Liver (tissue), 9 donors: Measurements from ENCODE around the gene TRMT44. TPM values are rescaled to one million over a fixed set of nuclear protein-coding genes. Genes with fewer than 3 reads are reported as not detected.

Source experiments
- DNase-seq: peaks from one replicate; pipeline ENCODE4 v3.0.0-alpha.2; 2017; ENCODE audit warnings: low spot score
- H3K27ac ChIP-seq, 2 donors: one replicate each; pipeline ENCODE4 v1.7.0; 2013; ENCODE audit warnings: inconsistent platforms in 2 of 2, low read length in 2 of 2, control low read depth in 1 of 2, low read depth in 1 of 2, mild to moderate bottlenecking in 1 of 2
- H3K27me3 ChIP-seq, 4 donors: one replicate each; pipeline versions ENCODE4 v1.6.1 to v1.7.0; 2013; ENCODE audit warnings: low read length in 3 of 4, inconsistent platforms in 1 of 4, mild to moderate bottlenecking in 1 of 4, moderate library complexity in 1 of 4; ENCODE audit not compliant: control insufficient read depth in 4 of 4, insufficient read depth in 4 of 4
- H3K36me3 ChIP-seq, 4 donors: one replicate each; pipeline versions ENCODE4 v1.6.1 to v1.7.0; 2013; ENCODE audit warnings: low read length in 3 of 4, mild to moderate bottlenecking in 3 of 4, low read depth in 1 of 4, moderate library complexity in 1 of 4; ENCODE audit not compliant: control insufficient read depth in 4 of 4, insufficient read depth in 3 of 4
- H3K4me1 ChIP-seq, 4 donors: one replicate each; pipeline versions ENCODE4 v1.6.1 to v1.7.0; 2013; ENCODE audit warnings: low read length in 3 of 4, mild to moderate bottlenecking in 3 of 4, moderate library complexity in 1 of 4; ENCODE audit not compliant: control insufficient read depth in 4 of 4, insufficient read depth in 4 of 4
- H3K4me3 ChIP-seq, 3 donors: one replicate each; pipeline versions ENCODE4 v1.6.1 to v1.7.0; 2013; ENCODE audit warnings: low read length in 3 of 3, control low read depth in 1 of 3, low read depth in 1 of 3, mild to moderate bottlenecking in 1 of 3
- H3K9ac ChIP-seq, 2 donors: one replicate each; pipeline ENCODE4 v1.7.0; 2013; ENCODE audit warnings: low read length in 2 of 2, mild to moderate bottlenecking in 2 of 2, moderate library complexity in 2 of 2, control low read depth in 1 of 2, low read depth in 1 of 2
- H3K9me3 ChIP-seq, 4 donors: one replicate each; pipeline versions ENCODE4 v1.6.1 to v1.7.0; 2013; ENCODE audit warnings: low read length in 3 of 4; ENCODE audit not compliant: control insufficient read depth in 4 of 4
- ATF3 ChIP-seq: IDR thresholded peaks from 2 replicates; pipeline ENCODE4 v1.6.1; 2016; ENCODE audit warnings: antibody characterized with exemption
- EGR1 ChIP-seq, 2 donors: IDR thresholded peaks; 2 replicates each; pipeline ENCODE4 v1.6.1; 2016 to 2018; ENCODE audit warnings: antibody characterized with exemption in 2 of 2, low read depth in 2 of 2
- FOXA1 ChIP-seq: IDR thresholded peaks from 2 replicates; pipeline ENCODE4 v1.6.1; 2016; ENCODE audit warnings: antibody characterized with exemption
- GABPA ChIP-seq, 2 donors: IDR thresholded peaks in 1 of 2; conservative IDR thresholded peaks in 1 of 2; 2 replicates each; pipeline ENCODE4 v1.6.1; 2016; ENCODE audit warnings: antibody characterized with exemption in 2 of 2, mild to moderate bottlenecking in 1 of 2, moderate library complexity in 1 of 2
- HNF4G ChIP-seq: IDR thresholded peaks from 2 replicates; pipeline ENCODE4 v1.6.1; 2016; ENCODE audit warnings: antibody characterized with exemption
- JUND ChIP-seq, 2 donors: IDR thresholded peaks; 2 replicates each; pipeline ENCODE4 v1.6.1; 2016; ENCODE audit warnings: antibody characterized with exemption in 2 of 2
- MAX ChIP-seq: IDR thresholded peaks from 2 replicates; pipeline ENCODE4 v1.6.1; 2016; ENCODE audit warnings: antibody characterized with exemption
- NR2F2 ChIP-seq: IDR thresholded peaks from 2 replicates; pipeline ENCODE4 v1.6.1; 2016; ENCODE audit warnings: antibody characterized with exemption
- RAD21 ChIP-seq, 2 donors: IDR thresholded peaks; 2 replicates each; pipeline ENCODE4 v1.6.1; 2016; ENCODE audit warnings: antibody characterized with exemption in 2 of 2, mild to moderate bottlenecking in 2 of 2
- REST ChIP-seq: IDR thresholded peaks from 2 replicates; pipeline ENCODE4 v1.6.1; 2016; ENCODE audit warnings: antibody characterized with exemption, mild to moderate bottlenecking
- RXRA ChIP-seq, 2 donors: IDR thresholded peaks; 2 replicates each; pipeline ENCODE4 v1.6.1; 2017 to 2018; ENCODE audit warnings: antibody characterized with exemption in 2 of 2, mild to moderate bottlenecking in 1 of 2
- SP1 ChIP-seq: IDR thresholded peaks from 2 replicates; pipeline ENCODE4 v1.6.1; 2018; ENCODE audit warnings: antibody characterized with exemption, mild to moderate bottlenecking
- TAF1 ChIP-seq: conservative IDR thresholded peaks from 2 replicates; pipeline ENCODE4 v1.6.1; 2016; ENCODE audit warnings: antibody characterized with exemption, mild to moderate bottlenecking
- YY1 ChIP-seq: IDR thresholded peaks from 2 replicates; pipeline ENCODE4 v1.6.1; 2016; ENCODE audit warnings: antibody characterized with exemption, mild to moderate bottlenecking
- ZBTB33 ChIP-seq: IDR thresholded peaks from 2 replicates; pipeline ENCODE4 v1.6.1; 2016; ENCODE audit warnings: antibody characterized with exemption
- WGBS: extraction: QIAGEN DNeasy Blood & Tissue Kit; methylation state at CpG from one replicate; pipeline ENCODE4 v1.1.7; 2013; 5-methylcytosine and 5-hydroxymethylcytosine counted together
- polyA plus RNA-seq, 2 donors: library from polyadenylated mRNA; stranded (reverse) in 1 of 2; unstranded in 1 of 2; fragments of 200-250 nt in 1 of 2; fragments of >200 nt in 1 of 2; fragmentation: Nextera tagmentation in 1 of 2; extraction: Ambion mirVana in 1 of 2; gene quantifications; one replicate each; pipeline versions ENCODE4 v1.2.1 to v1.2.3, GENCODE V29; 2013 to 2015
- total RNA-seq, 2 donors: library from RNA; depleted of rRNA; stranded (reverse); fragments of >200 nt; gene quantifications; one replicate each; pipeline ENCODE4 v1.2.3, GENCODE V29; 2014
- donor health status: healthy.
- donor health status: healthy.
- donor health status: healthy.
- donor health status: healthy.
- donor health status: healthy.

Gene TRMT44
- total and polyA plus RNA-seq, 4 donors: 3.0 to 16.0 (median 5.7) TPM

GRCh38 chr4:8394061-8394519 lies 46.5 kb upstream of the TRMT44 start (continued):
- TF ChIP-seq REST: no peak

- H3K36me3 ChIP-seq: peaks cover 0 to 46% (median 21%) of the 10 kb centered on the region in 4 donors
- no peaks in the 10 kb centered on the region for H3K27me3 ChIP-seq
- TF ChIP-seq TAF1: no peak
- TF ChIP-seq GABPA (IDR thresholded peaks at IDR 0.05 in 1 of 2, conservative IDR thresholded peaks at IDR 0.05 in 1 of 2): no peak
- TF ChIP-seq ZBTB33: no peak
- no peak for TF ChIP-seq RXRA (IDR thresholded peaks at IDR 0.05)
- TF ChIP-seq FOXA1: no peak
- TF ChIP-seq ATF3: no peak
- H3K27ac ChIP-seq: no peak overlapping the region
- DNase-seq: no peak
- no peak overlapping the region for H3K4me3 ChIP-seq
- no peak overlapping the region for H3K9ac ChIP-seq
- no peaks in the 10 kb centered on the region for H3K4me1 ChIP-seq
- 96% methylated on average over 12 of the region's 12 CpGs for WGBS
- no peaks in the 10 kb centered on the region for H3K9me3 ChIP-seq
These were observed 45.8 kb upstream of the TRMT44 start for GRCh38 chr4:8394806-8395205.

GRCh38 chr4:8395504-8396296 lies 44.9 kb upstream of the TRMT44 start:
- Histone ChIP-seq H3K36me3 (peaks cover 0 to 46% (median 20%) of the 10 kb centered on the region in 4 donors), H3K27me3 (no peaks in the 10 kb centered on the region), H3K9ac (no peak overlapping the region), H3K27ac (no peak overlapping the region), H3K4me1 (no peaks in the 10 kb centered on the region), H3K9me3 (no peaks in the 10 kb centered on the region), H3K4me3 (no peak overlapping the region)
- DNase-seq: no peak
- WGBS: 97% methylated on average over 12 of the region's 12 CpGs
- TF ChIP-seq NR2F2 (no peak), REST (no peak), FOXA1 (no peak), GABPA (IDR thresholded peaks at IDR 0.05 in 1 of 2, conservative IDR thresholded peaks at IDR 0.05 in 1 of 2) (no peak), MAX (no peak), EGR1 (IDR thresholded peaks at IDR 0.05; ENCODE audit: low read depth in 2 of 2) (no peak), JUND (IDR thresholded peaks at IDR 0.05) (no peak), ATF3 (no peak), ZBTB33 (no peak), SP1 (no peak), RAD21 (IDR thresholded peaks at IDR 0.05) (no peak), YY1 (no peak), HNF4G (no peak), TAF1 (no peak)
